T47D (cell line): ENCODE data around the gene PTPN1.
"Not testable (repeated sequence)": the region's sequence is repeated elsewhere in the genome, so short reads cannot be mapped to it uniquely, and the experiment has no call there.

Source experiments
- DNase-seq, 2 experiments: peaks; one replicate each; pipeline versions ENCODE4 v3.0.0 to v3.0.0-alpha.2; 2011 to 2012; ENCODE audit warnings: low read depth in 1 of 2, low spot score in 1 of 2
- JUND ChIP-seq: IDR thresholded peaks from 2 replicates; pipeline ENCODE4 v1.6.1; 2012; ENCODE audit warnings: low read depth
- in situ Hi-C: cut with HindIII; loops from 2 replicates; pipeline ENCODE4 v1.10.0; 2016; ENCODE audit warnings: low sequenced_read_pairs, low pct_unique_long_range_greater_than_20kb

Gene PTPN1

DNA sequence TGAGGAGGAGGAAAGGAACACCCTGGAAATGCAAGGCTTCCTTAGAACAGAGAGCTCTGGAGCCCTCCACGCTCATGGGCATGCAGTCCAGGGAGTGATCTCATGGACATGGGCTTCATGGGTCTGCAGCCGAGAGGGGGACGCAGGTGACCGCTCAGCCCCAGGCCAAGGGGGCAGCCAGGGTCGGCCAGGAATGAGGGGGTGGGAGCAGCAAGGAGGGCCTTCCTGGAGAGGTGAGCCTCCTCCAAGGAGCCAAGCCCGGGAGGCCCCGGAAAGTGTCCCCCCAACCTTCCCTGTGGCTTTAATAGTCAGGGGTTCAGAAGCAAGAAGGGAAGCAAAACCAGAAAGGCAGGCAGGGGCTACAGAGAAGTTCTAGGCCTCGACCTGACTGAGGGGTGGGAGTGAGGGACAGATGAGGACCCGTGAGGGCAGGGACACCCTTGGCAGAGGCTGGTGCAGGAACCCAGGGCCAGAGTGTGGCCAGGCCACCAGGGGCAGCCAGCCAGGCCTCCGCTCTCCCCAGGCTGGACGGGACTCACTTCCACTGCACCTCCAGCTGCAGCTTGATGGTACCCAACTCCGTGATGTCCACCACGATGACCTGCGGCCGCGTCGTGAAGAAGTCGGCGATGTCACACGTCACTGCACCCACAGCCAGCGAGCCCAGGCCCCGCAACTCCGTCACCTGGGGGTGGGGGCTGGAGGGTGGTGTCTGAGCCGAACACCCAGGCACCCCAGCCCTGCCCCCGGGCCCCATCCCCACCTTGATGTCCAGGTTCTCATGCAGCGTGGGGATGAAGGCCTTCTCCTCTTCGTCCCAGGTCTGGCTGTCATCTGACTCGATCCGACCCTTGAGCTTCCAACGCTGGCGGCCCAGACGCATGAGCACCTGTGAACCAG lies 97.9 kb downstream of the PTPN1 start:
- no peak for DNase-seq
- no peak for TF ChIP-seq JUND
- in situ Hi-C loops, result no loop called here

DNA sequence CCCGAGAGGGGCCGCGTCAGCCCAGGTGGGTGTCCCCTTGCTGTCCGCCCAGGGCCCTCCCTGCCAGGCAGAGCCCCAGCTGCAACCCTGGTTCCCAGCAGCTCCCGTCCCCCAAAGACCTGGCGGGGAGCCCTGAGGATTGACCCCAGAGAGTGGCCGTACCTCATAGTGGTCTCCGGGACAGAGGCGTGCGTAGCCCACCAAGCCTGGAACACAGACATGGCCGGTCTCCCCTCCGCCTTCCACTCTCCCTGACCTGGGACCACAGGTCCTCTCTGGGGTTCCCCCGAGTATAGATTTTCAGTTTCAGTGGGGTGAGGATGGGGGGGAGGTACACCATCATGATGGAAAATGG lies 98.5 kb downstream of the PTPN1 start:
- DNase-seq, result no peak
- TF ChIP-seq JUND, result no peak
- in situ Hi-C loops, result no loop called here

DNA sequence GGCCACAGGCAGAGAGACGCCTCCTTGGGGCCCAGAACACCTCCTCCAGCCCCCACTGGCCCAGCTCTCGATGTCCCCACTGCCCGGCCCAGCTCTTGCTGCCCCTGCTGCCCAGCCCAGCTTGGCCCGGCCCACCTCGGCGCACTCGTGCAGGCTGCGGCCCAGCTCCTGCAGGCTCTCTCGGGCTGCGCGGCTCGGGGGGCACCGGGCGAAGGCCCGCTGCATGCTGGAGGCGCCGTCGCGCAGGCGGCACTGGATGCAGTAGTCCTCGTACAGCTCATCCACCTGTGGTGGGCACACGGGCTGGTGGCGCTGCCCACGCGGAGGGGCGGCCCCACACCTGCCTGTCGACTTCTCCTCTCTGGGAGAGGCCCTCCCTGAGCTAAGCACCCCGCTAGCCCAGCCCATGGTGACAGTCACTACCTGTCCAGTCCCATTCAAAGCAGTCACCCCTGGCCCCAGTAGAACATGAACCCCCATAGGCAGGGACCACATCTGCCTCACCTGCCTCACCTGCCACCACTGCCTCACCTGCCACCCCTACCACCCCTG lies 99.3 kb downstream of the PTPN1 start:
- no peak for DNase-seq
- TF ChIP-seq JUND, result no peak
- in situ Hi-C loops, result no loop called here

DNA sequence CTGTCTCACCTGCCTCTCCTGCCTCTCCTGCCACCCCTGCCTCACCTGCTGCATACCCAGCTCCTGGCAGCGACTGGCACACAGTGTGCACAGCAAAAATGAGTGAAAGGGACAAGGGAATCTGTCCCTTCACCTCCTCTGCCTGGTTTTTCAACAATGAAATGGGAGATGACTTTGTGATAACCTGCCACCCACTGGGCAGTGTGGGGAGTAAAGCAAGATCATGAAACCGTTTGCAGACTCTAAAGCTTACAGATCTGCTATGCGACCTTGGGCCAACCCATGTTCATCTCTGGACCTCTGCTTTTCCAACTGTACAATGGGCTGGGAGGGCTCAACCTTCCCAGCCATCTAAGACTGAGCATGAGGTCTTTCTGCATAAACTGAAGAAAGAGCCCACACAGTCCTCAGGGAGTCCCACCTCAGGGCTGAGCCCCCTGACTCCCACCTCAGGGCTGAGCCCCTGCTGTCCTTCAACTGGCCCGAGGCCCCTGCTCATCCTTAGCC lies 100.1 kb downstream of the PTPN1 start:
- in situ Hi-C loops, result no loop called here
- no peak for TF ChIP-seq JUND
- peak in 1 of 2 experiments; percentile 35 for DNase-seq

DNA sequence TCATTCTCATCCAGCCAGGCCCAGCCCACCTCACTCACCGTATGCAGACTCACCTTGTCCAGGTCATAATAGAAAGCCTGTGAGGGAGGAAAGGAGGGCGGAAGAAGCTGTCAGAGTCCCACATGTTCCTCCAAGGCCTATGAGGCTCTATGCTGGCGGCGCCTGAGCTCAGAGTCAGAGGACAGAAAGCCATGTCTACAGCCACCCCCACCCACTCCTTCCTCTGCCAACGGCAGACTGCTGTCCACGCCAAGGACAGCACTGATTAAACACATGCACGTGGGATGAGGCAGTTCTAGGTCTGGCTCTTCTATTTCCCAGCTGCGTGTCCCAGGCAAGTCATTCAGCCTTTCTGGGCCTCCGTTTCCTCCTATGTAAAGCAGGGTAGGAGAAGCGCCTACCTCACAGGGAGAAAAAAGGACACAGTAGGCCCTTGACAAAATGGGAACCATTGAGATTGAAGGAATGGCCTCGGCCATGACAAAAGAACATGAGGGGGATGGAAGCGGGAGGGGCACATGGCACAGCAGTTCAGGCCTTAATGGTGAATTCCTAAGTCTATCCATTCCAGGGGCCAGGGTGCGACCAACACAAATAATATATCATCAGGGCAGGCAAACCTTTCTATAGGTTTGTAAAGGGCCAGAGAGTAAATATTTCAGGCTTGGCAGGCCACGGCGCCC lies 101.1 kb downstream of the PTPN1 start:
- TF ChIP-seq JUND, result no peak
- DNase-seq, result no peak
- in situ Hi-C loops, result no loop called here

DNA sequence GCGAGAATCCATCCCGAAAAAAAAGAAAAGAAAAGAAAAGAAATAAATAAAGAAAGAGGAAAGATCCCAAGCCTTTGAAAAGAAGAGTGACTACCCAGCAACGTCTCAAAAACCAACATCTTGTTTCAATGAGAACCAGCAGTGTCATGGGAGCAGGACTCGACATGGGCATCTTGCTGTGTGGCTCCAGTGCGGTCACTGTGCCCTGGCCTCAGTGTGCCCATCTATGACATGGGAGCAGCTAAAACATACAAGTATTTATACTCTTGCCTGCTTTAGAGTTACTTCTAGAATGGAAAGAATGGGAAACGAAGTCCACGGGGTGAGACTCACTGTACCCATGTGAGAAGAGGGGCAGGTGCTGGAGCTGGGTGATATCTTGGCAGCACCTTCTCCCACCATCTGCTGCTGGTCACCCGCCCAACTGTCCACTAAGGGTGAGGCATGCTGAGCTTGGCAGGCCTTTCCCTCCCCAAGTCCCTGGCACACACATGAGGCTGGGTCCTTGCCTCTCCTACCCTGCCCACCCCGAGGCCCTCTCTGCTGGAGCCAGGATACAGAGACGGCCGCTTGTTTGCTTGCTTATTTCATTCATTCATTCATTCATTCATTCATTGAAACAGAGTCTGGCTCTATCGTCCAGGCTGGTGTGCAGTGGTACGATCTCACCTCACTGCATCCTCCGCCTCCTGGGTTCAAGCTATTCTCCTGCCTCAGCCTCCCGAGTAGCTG lies 103.4 kb downstream of the PTPN1 start:
- no peak for DNase-seq
- in situ Hi-C loops, result no loop called here
- TF ChIP-seq JUND, result no peak

DNA sequence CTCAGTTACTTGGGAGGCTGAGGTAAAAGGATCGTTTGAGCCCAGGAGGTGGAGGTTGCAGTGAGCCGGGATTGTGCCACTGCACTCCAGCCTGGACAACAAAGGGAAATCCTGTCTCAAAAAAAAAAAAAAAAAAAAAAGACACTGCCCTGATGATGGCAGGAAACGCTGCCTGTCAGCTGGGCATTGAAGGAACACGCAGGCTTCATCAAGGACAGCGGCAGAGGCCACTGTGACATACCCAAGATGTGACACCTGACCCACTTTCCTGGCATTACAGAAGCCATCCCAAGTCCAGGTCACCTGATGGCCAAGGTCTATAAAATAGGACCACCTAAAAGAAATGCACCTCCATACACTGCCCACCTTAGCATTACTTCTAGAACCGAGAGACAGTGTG lies 105.2 kb downstream of the PTPN1 start:
- in situ Hi-C loops, result no loop called here
- no peak for TF ChIP-seq JUND
- DNase-seq, result no peak

DNA sequence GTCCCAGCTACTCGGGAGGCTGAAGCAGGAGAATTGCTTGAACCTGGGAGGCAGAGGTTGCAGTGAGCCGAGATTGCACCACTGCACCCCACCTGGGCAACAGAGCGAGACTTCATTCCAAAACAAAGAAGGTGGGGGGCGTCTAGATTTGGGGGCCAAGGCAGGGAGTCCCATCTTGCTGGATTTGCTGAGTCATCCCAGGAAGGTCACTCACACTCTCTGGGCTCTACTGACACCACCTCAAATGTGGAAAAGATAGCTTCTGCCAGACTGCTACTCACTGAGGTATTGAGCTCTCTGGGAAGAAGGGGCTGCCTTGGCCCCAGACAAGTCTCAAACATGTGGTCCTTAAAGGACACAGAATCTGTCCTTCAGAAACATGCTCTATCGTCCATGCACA lies 106.8 kb downstream of the PTPN1 start:
- in situ Hi-C loops, result no loop called here
- no peak for TF ChIP-seq JUND
- no peak for DNase-seq

DNA sequence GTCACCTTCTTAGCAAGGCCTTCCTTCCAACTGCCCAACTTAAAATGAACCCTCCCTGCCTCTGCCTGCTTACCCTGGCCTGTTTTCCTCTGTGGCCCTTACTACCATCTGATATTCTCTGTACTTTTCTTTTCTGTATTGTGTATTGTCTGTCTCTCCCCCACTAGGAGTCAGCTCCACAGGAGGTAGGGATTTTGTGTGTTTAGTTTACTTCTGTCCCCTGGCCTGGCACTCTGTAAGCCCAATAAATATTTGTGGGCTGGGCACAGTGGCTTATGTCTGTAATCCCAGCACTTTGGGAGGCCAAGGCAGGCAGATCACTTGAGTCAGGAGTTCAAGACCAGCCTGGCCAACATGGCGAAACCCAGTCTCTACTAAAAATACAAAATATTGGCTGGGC lies 108.4 kb downstream of the PTPN1 start:
- in situ Hi-C loops, result no loop called here
- peak in 1 of 2 experiments; percentile 30 for DNase-seq
- no peak for TF ChIP-seq JUND

DNA sequence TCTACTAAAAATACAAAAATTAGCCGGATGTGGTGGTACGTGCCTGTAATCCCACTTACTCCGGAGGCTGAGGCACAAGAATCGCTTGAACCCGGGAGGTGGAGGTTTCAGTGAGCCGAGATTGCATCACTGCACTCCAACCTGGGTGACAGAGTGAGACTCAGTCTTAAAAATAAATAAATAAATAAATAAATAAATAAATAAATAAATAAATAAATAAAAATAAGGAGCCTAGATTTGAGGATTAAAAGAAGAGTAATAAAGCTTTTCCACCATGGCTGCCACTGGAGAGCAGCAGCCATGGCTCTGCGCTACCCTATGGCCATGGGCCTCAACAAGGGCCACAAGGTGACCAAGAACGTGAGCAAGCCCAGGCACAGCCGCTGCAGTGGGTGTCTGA lies 110.3 kb downstream of the PTPN1 start:
- in situ Hi-C loops, DNase-seq: not testable (repeated sequence)

DNA sequence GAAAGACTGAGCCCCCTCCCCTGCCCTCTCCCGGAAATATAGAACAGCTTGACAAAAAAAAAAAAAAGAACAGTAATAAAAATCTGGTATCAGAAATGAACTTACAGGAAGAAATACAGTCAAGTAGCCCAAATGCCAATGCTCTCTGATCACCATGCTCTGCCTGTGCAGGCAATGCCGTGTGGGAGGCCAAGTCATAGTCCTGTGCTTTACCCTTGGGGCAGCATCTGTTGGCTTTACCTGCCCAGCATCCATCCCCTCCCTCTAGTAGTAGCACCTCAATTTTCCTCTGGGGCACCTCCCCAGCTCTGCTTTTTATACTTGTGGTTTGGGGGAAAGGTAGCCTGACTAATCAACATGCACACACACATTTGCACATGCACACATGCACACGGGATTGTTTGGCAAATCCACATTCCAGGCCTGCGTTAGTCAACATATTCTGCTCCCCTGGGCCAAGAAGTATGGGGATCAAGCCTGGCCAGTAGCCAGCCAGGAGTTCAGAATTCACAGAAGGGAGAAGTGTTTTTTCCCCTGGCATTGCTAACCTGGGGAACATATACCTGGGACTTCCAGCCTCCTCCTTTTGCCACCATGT lies 111.0 kb downstream of the PTPN1 start:
- TF ChIP-seq JUND, result no peak
- DNase-seq, result no peak
- in situ Hi-C loops, result no loop called here

DNA sequence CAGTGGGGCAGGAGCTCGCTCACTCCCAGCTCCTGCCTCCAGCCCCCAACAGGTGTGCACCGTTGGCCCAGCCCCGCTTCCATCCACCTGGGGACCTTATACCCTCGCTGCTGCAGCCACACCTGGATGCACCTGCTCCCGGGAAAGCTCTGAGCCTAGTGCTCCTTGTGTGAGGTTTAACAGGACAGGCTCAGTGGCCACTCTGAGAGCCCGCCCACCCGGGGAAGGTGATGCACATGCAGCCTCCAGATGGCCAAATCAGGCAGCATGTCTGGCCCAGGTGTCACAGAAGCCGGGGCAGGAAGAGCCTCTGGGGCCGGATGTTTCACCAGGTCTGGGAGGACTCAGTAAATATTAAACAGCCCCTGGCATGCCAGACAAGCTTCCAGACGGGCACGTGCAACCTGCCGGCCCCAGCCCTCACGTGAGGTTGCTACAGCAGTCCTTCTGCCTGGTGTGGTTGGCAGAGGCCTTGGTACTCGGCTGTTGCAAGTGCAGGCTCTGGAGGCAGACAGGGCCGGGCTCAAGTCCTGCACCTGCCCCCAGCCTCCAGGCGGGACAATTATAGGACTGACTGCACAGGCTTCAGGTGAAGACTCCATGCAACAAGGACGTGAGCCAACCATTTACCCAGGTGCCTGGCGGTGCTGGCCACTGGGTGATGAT lies 114.3 kb downstream of the PTPN1 start:
- DNase-seq, result peak; percentile 85 to 95
- in situ Hi-C loops, result no loop called here
- no peak for TF ChIP-seq JUND
